Endothelial cell of umbilical vein (primary cell): Measurements from ENCODE around the gene MAEA. TPM values are rescaled to one million over a fixed set of nuclear protein-coding genes. Genes with fewer than 3 reads are reported as not detected.

Source experiments
- BruUV-seq: library from RNA; stranded (reverse); fragments of 400-500 nt; replicated peaks from 2 replicates; lab custom pipeline; 2021; lab: Mats Ljungman, UMichigan
- CTCF ChIA-PET: fragments of 300-600, 350-600 bp; sonication (Branson Sonifier 250); formaldehyde crosslinking; loops from one replicate; lab custom pipeline; 2021; ENCODE audit warnings: antibody characterized with exemption, inconsistent platforms; lab: Charles Lee
- POLR2A ChIA-PET: fragments of 300-600, 350-600 bp; sonication (Branson Sonifier 250); formaldehyde crosslinking; loops from one replicate; lab custom pipeline; 2021; ENCODE audit warnings: antibody characterized with exemption, inconsistent platforms; lab: Charles Lee
- DNase-seq: peaks from one replicate; pipeline ENCODE4 v3.0.0-alpha.2; 2011; ENCODE audit warnings: low read depth, low spot score
- FAIRE-seq: peaks from 2 replicates; lab custom pipeline; 2011; peaks lifted over from hg19 to GRCh38; lab: Jason Lieb, UNC
- H2AFZ ChIP-seq: 2 replicates; pipeline ENCODE4 v1.6.0; 2012; ENCODE audit warnings: low read depth, low read length, control low read depth, inconsistent platforms
- H3K27ac ChIP-seq: 2 replicates; pipeline ENCODE4 v1.5.1; 2011; ENCODE audit warnings: low read depth, mild to moderate bottlenecking, control low read depth, low read length, moderate library complexity; ENCODE audit not compliant: insufficient read depth
- H3K27me3 ChIP-seq, 2 experiments: 2 replicates each; pipeline versions ENCODE4 v1.6.0 to v1.6.1; 2011; ENCODE audit warnings: low read length in 2 of 2, mixed read lengths in 1 of 2; ENCODE audit not compliant: control insufficient read depth in 2 of 2, insufficient read depth in 2 of 2
- H3K36me3 ChIP-seq, 2 experiments: 2 replicates in 1 of 2; 3 replicates in 1 of 2; pipeline ENCODE4 v1.5.1; 2011; ENCODE audit warnings: low read length in 2 of 2, mild to moderate bottlenecking in 1 of 2, moderate library complexity in 1 of 2; ENCODE audit not compliant: control insufficient read depth in 2 of 2, insufficient read depth in 2 of 2; ENCODE audit errors: extremely low read depth in 1 of 2
- H3K4me1 ChIP-seq: 3 replicates; pipeline ENCODE4 v1.5.1; 2011; ENCODE audit warnings: mild to moderate bottlenecking, low read length; ENCODE audit not compliant: control insufficient read depth, insufficient read depth; ENCODE audit errors: extremely low read depth
- H3K4me2 ChIP-seq: 2 replicates; pipeline ENCODE4 v1.6.1; 2011; ENCODE audit warnings: low read length, control low read depth, mixed read lengths; ENCODE audit not compliant: insufficient read depth
- H3K4me3 ChIP-seq, 3 experiments: fragments of 200-600 bp in 1 of 3; sonication (generic), shearing (Covaris generic) in 1 of 3; replicated peaks in 1 of 3; 2 replicates each; pipeline ENCODE4 v1.5.1; 2011 to 2016; ENCODE audit warnings: control low read depth in 3 of 3, low read length in 3 of 3, mild to moderate bottlenecking in 2 of 3, inconsistent platforms in 1 of 3, low read depth in 1 of 3, moderate library complexity in 1 of 3; ENCODE audit not compliant: insufficient read depth in 1 of 3
- H3K79me2 ChIP-seq: 2 replicates; pipeline ENCODE4 v1.6.0; 2012; ENCODE audit warnings: low read length, inconsistent platforms; ENCODE audit not compliant: control insufficient read depth, insufficient read depth
- H3K9ac ChIP-seq: replicated peaks from 2 replicates; pipeline ENCODE3; 2011; ENCODE audit warnings: low read length, control low read depth; ENCODE audit not compliant: insufficient read depth; ENCODE audit errors: extremely low read depth
- H3K9me1 ChIP-seq: replicated peaks from 3 replicates; pipeline ENCODE4 v1.6.0; 2011; ENCODE audit warnings: mild to moderate bottlenecking, low read length; ENCODE audit not compliant: control insufficient read depth, insufficient read depth; ENCODE audit errors: extremely low read depth
- H3K9me3 ChIP-seq: replicated peaks from 2 replicates; pipeline ENCODE4 v1.5.1; 2012; ENCODE audit warnings: low read length, inconsistent platforms; ENCODE audit not compliant: control insufficient read depth, insufficient read depth
- H4K20me1 ChIP-seq: replicated peaks from 2 replicates; pipeline ENCODE3; 2011; ENCODE audit warnings: mild to moderate bottlenecking, low read length; ENCODE audit not compliant: control insufficient read depth, insufficient read depth; ENCODE audit errors: extremely low read depth
- EZH2 ChIP-seq: IDR thresholded peaks from 2 replicates; pipeline ENCODE4 v1.6.1; 2012; ENCODE audit warnings: borderline replicate concordance, low read depth, mild to moderate bottlenecking, moderate library complexity, low read length, inconsistent platforms; ENCODE audit not compliant: severe bottlenecking
- FOS ChIP-seq: IDR thresholded peaks from 2 replicates; pipeline ENCODE4 v1.6.1; 2011; ENCODE audit warnings: mild to moderate bottlenecking, low read length, moderate library complexity, borderline replicate concordance; ENCODE audit not compliant: insufficient read depth
- GATA2 ChIP-seq: IDR thresholded peaks from 2 replicates; pipeline ENCODE4 v1.7.0; 2011; ENCODE audit warnings: low read depth, mild to moderate bottlenecking, moderate library complexity, mixed read lengths, low read length; ENCODE audit not compliant: insufficient read length, insufficient read depth
- JUN ChIP-seq: IDR thresholded peaks from 2 replicates; pipeline ENCODE4 v1.6.1; 2011; ENCODE audit warnings: borderline replicate concordance, low read depth; ENCODE audit not compliant: insufficient read length, insufficient read depth
- MYC ChIP-seq: IDR thresholded peaks from one replicate; pipeline ENCODE4 v1.6.1; 2011; ENCODE audit warnings: mild to moderate bottlenecking, low read depth, low read length
- POLR2A ChIP-seq: IDR thresholded peaks from 2 replicates; pipeline ENCODE4 v1.6.1; 2012; ENCODE audit warnings: low read depth, mild to moderate bottlenecking, control low read depth, low read length
- POLR2AphosphoS5 ChIP-seq: IDR thresholded peaks from 2 replicates; pipeline ENCODE4 v1.6.1; 2012; ENCODE audit warnings: low read depth, mild to moderate bottlenecking, control low read depth, low read length, moderate library complexity; ENCODE audit not compliant: insufficient read depth
- dilution Hi-C: fragments of 300-500 bp; cut with MboI; formaldehyde crosslinking; loops from one replicate; pipeline ENCODE4 v1.15.0; 2019; ENCODE audit warnings: low sequenced_read_pairs; ENCODE audit not compliant: extremely low pct_ligation_motif_present
- intact Hi-C: fragments of 100-400 bp; cut with micrococcal nuclease; formaldehyde crosslinking; loops from one replicate; pipeline ENCODE4 v1.10.0; 2022
- polyA plus RNA-seq, 4 experiments: library from polyadenylated mRNA; depleted of rRNA in 3 of 4; stranded (reverse) in 3 of 4; unstranded in 1 of 4; fragments of >200 nt; gene quantifications; 2 replicates each; pipeline versions ENCODE4 v1.2.1 to v1.2.3, GENCODE V29; 2011 to 2012; ENCODE audit warnings: missing spikeins in 1 of 4
- total RNA-seq: library from RNA; stranded (reverse); gene quantifications from 2 replicates; pipeline ENCODE4 v1.2.3, GENCODE V29; 2021
- TF ChIP-seq, protein P1 (sequence below), 2 donors: IDR thresholded peaks; 1 replicate in 1 of 2; 2 replicates in 1 of 2; pipeline ENCODE4 v1.5.1; 2011; ENCODE audit warnings: low read length in 2 of 2, mild to moderate bottlenecking in 2 of 2, moderate library complexity in 2 of 2, control low read depth in 1 of 2, inconsistent platforms in 1 of 2, low read depth in 1 of 2; ENCODE audit not compliant: insufficient read depth in 1 of 2; ENCODE audit errors: extremely low read depth in 1 of 2
- TF ChIP-seq, protein P2 (sequence below): IDR thresholded peaks from 2 replicates; pipeline ENCODE4 v1.6.1; 2011; ENCODE audit not compliant: insufficient read depth, insufficient read length

The MAEA gene
- total and polyA plus RNA-seq, 2 donors (not counting 3 experiments of a cell fraction or from before 2014, with no cell fraction given), result 66.0 to 108 TPM

DNA sequence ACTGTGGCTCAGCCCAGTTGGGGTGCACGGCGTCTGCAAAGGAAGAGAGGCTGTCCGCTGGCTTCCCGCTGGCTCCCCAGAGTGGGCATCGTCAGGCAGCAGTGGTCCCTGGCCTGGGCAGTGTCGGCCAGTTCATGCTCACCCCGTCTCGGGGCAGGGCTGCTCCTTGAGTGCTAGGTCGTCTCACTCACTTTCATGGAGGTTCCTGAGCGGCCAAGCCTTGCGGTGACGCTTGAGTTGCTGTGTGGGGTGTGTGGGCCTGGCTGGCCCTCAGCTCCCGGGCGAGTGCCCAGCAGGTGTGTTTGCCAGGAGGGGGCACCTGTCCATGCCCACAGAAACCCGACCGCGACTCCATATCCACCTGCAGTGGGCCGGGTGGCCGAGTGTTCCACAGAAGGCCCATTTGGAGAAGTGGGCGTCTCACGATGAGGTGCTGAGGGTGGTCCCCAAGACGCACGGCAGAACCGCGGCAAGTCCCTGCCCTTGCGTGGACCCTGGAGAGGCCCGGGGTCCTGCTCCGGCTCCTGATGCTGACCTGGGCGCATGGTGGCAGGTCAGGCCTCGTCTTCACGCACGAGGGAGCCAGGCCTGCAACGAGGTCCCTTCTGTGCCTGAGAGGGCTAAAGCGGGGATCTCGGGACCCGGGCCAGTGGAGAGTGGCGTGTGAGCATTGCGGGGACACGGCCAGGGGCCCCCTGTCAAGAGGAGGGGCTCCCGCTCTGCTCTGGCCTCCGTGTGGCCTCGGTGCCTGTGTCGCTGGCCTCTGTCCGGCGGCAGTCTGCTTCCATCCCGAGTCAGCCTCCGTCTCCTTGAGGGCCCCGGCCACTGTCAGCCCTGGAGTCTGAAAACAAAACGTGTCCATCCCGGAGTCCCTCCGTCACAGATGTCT lies 38.8 kb downstream of the MAEA start:
- Histone ChIP-seq H3K9ac (no peak overlapping the region), H3K4me1 (no peaks in the 10 kb centered on the region), H3K27me3 (no peaks in the 10 kb centered on the region), H3K9me3 (no peaks in the 10 kb centered on the region), H3K9me1 (no peaks in the 10 kb centered on the region), H4K20me1 (no peaks in the 10 kb centered on the region), H3K36me3 (peaks cover 1 to 40% of the 10 kb centered on the region in 2 experiments), H3K4me3 (no peak overlapping the region), H3K4me2 (no peak overlapping the region), H3K27ac (no peak overlapping the region), H2AFZ (no peak overlapping the region), H3K79me2 (peaks cover 3% of the 10 kb centered on the region)
- ChIA-PET POLR2A (no interaction called here), CTCF (interaction anchor here (1.0 kb wide), 1 partner anchor 39 kb away, joined by 3 read pairs; the partner anchor contains the start of gene MAEA)
- TF ChIP-seq POLR2A (no peak), FOS (no peak)
- no TSS peak for BruUV-seq
- FAIRE-seq, result no peak
- intact Hi-C loops, result no loop called here
- dilution Hi-C loops, result no loop called here
- DNase-seq, result no peak

DNA sequence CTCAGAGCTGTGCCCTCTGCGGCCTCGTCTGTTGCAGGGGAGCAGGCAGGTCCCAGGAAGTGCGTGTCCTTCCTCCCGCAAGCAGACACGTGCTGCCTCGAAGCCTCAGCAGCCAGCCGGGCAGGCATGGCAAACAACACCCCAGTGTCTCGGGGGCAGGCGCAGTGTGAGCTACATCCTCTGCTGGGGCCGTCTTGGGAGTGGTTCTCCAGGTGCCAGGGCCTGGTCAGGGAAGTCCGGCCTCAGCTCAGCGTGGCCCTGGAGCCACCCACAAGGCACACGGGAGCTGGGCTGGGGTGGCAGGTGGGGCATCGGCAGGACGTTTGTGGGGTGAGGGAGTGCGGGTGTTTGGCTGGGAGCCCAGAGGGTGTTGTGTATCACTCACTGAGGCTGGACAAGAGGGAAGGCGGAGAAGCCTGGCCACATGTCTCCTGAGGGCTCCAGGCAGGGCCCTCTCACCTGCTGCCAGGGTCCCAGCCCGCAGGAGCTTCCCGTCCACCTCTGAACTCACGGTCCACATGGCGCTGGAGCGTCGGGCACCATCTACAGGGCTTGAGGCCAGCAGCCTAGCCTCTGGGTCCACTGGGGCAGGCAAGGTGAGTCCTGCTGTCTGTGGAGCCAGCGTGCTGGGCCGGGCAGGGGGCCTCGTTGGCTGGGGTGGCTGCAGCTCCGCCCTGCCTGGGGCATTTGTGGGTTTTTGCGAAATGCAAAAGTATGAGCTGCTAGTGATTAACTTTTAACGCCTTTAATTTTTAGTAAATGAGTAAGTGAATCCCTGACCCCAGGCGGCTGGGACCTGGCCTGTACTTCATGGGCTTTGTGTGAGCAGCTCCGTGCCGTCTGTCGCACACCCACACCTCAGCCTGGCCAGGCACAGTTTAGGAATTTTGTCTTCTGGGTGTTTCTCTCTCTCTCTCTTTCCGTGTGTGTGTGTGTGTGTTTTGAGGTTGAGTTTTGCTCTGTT lies 40.0 kb downstream of the MAEA start:
- FAIRE-seq (no peak), DNase-seq (no peak)
- no peak overlapping the region for H3K4me3 ChIP-seq
- H2AFZ ChIP-seq, result no peak overlapping the region
- ChIA-PET POLR2A (no interaction called here), CTCF (no interaction called here)
- H3K36me3 ChIP-seq, result peaks cover 2 to 41% of the 10 kb centered on the region in 2 experiments
- intact Hi-C loops, result no loop called here
- H4K20me1 ChIP-seq, result no peaks in the 10 kb centered on the region
- H3K27ac ChIP-seq, result no peak overlapping the region
- no peaks in the 10 kb centered on the region for H3K9me3 ChIP-seq
- H3K27me3 ChIP-seq, result no peaks in the 10 kb centered on the region
- no peaks in the 10 kb centered on the region for H3K9me1 ChIP-seq
- no peak overlapping the region for H3K9ac ChIP-seq
- no peaks in the 10 kb centered on the region for H3K4me1 ChIP-seq
- TF ChIP-seq JUN (no peak), MYC (no peak), POLR2A (no peak), EZH2 (no peak), POLR2AphosphoS5 (no peak), FOS (no peak), GATA2 (no peak)
- TF ChIP-seq, protein P1, sequence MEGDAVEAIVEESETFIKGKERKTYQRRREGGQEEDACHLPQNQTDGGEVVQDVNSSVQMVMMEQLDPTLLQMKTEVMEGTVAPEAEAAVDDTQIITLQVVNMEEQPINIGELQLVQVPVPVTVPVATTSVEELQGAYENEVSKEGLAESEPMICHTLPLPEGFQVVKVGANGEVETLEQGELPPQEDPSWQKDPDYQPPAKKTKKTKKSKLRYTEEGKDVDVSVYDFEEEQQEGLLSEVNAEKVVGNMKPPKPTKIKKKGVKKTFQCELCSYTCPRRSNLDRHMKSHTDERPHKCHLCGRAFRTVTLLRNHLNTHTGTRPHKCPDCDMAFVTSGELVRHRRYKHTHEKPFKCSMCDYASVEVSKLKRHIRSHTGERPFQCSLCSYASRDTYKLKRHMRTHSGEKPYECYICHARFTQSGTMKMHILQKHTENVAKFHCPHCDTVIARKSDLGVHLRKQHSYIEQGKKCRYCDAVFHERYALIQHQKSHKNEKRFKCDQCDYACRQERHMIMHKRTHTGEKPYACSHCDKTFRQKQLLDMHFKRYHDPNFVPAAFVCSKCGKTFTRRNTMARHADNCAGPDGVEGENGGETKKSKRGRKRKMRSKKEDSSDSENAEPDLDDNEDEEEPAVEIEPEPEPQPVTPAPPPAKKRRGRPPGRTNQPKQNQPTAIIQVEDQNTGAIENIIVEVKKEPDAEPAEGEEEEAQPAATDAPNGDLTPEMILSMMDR (IDR thresholded peaks at IDR 0.05; ENCODE audit: extremely low read depth in 1 of 2, insufficient read depth in 1 of 2, low read depth in 1 of 2, low read length in 2 of 2), result no peak
- TF ChIP-seq, protein P2, sequence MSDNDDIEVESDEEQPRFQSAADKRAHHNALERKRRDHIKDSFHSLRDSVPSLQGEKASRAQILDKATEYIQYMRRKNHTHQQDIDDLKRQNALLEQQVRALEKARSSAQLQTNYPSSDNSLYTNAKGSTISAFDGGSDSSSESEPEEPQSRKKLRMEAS, result no peak
- BruUV-seq, result no TSS peak
- dilution Hi-C loops, result no loop called here
- H3K79me2 ChIP-seq, result peaks cover 3% of the 10 kb centered on the region
- H3K4me2 ChIP-seq, result no peak overlapping the region
